GM21526 (cell line): ENCODE data around the gene CPNE5.

ENCODE experiments used
- ATAC-seq: cut with Tn5 transposase; IDR thresholded peaks from one replicate; pipeline ENCODE4 v1.9.1; 2021; ENCODE audit warnings: moderate library complexity; ENCODE audit not compliant: unreplicated experiment, low FRiP score

CPNE5 gene

GRCh38 chr6:36794713-36795065 is 44.6 kb downstream of the CPNE5 start:
- ATAC-seq, result no peak

DNA sequence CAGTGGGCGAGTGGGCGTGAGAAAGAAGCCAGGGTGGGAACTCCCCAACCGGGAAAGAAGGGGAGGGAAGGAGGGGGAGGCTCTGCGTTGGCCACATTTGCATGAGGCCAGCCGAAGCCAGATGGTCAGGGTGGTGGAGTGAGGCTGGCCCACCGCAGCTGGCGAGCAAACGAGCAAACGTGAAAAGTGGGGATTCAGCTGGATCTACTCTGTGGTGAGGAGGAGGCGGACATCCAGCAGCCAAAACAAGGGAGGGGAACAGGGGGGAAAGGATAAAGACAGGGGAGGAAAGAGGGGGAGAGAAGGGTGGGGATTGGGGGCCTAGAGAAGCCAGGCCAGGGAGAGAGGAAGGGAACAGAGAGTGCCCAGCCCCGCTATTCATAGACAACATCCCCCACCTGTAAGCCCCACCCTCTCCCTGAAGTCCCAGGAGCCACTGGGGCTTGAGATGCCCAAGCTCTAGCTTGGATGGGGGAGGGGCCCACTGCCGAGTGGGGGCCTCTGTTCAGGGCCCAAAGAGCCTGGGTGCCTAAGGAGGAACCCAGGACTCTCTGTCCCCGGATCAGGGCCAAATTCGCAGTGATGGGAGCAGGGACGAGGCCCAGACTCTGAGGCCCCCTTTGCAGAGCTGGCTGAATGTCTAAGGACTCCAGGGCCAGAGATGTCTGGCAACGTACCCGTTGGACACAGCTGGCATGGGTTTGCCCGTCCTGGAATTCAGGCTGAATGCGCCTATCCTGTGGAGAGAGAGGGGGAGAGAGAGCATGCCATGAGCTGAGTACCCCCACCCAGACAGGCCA is 45.1 kb downstream of the CPNE5 start:
- ATAC-seq, result no peak

DNA sequence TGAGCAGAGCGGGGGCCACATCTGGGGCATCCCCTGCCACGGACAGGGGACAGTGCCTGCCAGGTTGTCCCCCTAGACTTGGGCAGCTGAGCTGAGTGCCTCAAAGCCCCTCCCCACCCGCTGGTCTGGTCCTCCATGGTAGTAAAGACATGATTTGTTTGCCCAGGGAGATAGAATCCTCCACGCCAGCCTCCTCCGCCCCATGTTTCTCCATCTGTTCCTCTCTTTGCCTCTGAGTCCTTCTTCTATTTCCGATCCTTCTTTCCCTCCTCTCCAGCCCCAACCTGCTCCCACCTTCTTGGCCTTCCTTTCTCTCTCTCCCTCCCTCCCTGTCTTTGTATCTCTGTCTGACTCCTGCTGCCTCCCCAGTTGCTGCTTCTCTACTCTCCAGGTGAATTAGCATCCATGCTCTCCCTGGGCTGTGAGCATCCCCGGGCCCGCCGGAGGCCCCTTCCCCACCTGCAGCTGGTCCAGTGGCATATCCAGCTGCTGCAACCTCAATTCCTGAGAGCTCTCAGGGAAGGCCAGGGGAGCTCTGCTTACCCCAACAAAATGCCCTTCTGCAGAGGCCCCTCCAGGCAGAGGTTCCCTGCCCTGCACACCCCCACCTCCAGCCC is 45.8 kb downstream of the CPNE5 start:
- ATAC-seq, result no peak

DNA sequence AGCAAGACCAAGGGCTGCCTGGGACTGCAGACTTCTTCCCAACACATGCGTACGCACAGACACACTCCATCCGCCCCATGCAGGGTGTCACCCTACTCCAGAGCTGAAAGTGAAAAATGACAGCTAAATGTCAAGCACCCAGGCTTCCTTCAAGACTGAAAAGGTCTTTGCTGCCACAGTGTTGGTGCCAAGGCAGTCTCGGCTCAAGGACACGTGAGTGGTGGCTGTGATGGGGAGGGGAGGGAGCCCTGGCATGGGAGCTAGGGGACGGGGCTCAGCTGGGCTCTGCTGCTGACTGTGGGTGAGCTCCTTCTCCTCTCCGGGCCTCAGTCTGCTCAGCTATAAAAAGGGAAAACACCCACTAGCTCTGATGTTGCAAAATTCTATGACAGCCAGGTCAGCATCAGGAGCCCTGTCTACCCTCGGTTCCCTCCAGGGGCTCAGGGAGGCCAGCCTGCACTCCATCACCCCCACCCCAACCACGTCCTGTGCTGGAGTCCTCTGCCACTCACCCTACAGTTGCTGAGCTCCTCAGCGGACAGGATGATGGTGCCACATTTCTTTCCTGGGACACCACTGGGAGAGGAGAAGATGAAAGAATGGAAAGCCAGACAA is 47.6 kb downstream of the CPNE5 start:
- no peak for ATAC-seq

- ATAC-seq, result no peak
These were observed 48.2 kb downstream of the CPNE5 start for GRCh38 chr6:36791085-36791484.

DNA sequence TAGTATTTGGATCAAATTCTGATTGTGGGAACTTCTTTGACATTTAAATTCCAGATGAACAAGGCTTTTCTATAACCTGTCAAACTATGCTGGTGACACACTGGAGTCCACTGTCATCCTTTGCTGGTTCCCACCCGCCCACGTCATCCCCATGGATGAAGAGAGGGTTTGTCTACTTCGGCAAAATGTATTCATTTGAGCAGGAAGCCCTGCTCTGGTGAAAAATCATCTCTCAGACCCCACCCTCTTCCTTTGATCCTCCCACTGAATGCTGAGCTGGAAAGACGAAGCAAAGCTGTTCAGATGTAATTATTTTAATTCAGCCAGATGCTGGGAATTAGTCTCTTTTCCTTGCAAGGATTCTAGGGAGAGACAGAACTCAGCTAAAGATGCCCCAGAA is 50.5 kb downstream of the CPNE5 start:
- ATAC-seq, result no peak

DNA sequence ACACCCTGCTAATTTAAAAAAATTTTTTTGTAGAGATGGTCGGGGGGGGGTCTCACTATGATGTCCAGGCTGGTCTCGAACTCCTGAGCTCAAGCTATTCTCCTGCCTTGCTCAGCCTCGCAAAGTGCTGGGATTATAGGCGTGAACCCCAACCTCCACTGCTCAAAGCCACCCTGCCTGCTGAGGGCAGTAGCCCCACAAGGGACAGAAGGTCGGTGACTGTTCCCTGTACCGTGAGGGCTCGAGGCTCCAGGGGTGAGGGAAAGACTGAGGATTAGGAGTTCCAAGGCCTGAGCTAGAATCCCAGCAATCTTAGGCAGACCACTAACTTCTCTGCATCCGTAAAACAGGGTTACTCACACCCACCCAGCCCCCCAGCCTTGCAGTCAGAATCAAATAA is 51.1 kb downstream of the CPNE5 start:
- no peak for ATAC-seq

DNA sequence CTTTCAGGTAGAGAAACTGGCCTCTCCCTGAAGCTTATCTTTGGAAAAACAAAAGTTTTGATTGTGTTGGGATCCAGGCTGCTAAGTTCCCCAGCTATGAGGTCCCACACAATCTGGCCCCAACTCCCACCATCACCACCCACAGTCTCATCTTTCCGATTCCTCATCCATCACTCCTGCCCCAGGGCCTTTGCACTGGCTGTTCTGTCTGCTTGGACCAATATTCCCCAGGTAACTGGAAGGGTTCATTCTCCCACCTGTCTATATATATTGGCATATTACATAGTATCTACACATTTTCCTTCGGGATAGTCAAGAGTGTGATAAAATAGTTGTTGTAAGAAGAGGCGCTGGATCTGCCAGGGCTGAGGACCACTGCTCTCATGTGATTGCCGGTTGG is 52.0 kb downstream of the CPNE5 start:
- no peak for ATAC-seq

GRCh38 chr6:36786055-36786675 is 53.1 kb downstream of the CPNE5 start:
- no peak for ATAC-seq

- ATAC-seq, result no peak
These were observed 54.9 kb downstream of the CPNE5 start for GRCh38 chr6:36784376-36784636.

DNA sequence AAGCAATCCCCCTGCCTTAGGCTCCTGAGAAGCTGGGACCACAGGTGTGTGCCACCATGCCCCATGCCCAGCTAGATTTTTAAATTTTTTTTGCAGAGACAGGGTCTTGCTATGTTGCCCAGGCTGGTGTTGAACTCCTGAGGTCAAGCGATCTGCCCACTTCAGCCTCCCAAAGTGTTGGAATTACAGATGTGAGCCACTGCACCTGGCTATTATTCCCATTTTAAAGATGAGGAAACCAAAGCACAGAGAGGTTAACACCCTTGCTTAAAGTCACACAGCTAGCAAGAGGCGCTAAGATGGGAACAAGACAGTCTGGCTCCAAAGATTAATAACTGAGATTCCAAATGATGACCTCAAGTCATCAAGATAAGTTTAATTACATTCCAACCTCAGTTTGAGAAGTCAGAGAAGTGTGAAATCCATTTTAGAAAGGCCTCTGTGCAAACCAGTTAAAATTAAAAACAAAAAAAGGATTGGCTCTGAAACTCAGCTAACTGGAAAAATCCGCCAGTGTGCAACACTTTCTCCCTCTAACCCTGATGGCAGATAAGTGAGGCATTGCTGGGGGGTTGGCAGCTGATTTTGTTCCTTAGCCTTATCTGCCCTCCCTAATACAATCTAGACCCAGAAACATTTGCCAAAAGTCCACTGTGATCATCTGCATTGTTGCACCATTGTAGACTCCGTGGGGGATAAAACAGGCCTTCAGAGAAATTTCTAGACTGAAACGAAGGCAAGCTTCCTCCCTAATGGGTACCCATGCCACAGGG is 55.5 kb downstream of the CPNE5 start:
- no peak for ATAC-seq

GRCh38 chr6:36781669-36782068 is 57.6 kb downstream of the CPNE5 start:
- ATAC-seq, result no peak

DNA sequence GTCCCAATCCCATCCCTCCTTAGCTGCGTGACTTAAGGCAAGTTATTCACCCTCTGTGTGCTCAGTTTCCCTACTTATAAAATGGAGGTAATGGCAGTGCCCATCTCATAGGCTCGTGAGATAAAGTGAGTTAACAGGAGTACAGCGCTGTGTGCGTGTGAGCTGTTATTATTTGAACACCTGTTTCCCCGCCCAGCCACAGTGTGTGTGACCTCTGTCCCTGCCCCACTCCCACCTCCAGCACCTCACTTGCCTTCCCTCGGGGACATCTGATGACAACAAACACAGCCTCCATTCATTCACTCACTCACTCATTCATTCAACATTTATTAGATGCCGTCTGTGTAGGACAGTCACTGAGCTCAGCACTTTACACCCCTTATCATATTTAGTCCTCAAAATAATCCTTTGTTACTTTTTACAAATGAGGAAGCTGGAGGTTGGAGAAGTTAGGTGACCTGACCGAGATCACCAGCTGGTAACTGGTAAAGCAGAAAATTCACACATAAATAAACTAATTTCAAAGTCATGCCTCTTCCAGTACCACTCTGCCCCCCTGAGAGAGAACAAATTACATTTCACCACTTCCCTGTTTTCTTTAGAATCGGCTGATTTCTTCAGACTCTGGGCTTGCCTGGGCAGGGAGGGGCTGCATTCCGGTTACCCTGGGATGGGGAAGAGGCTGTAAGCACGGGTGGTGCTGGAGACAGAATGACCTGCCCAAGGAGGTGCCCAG is 58.6 kb downstream of the CPNE5 start:
- no peak for ATAC-seq

- no peak for ATAC-seq
These were observed 60.0 kb downstream of the CPNE5 start for GRCh38 chr6:36779227-36779626.

- ATAC-seq, result no peak
These were observed 61.4 kb downstream of the CPNE5 start for GRCh38 chr6:36777801-36778200.

GRCh38 chr6:36776167-36776566 is 63.1 kb downstream of the CPNE5 start:
- ATAC-seq, result no peak

GRCh38 chr6:36774331-36774730 is 64.9 kb downstream of the CPNE5 start:
- no peak for ATAC-seq

- no peak for ATAC-seq
These were observed 66.8 kb downstream of the CPNE5 start for GRCh38 chr6:36772397-36772796.

- no peak for ATAC-seq
These were observed 68.1 kb downstream of the CPNE5 start for GRCh38 chr6:36771145-36771544.
